ENCODE results near the gene RFX1. TPM values are rescaled to one million over a fixed set of nuclear protein-coding genes. Genes with fewer than 3 reads are reported as not detected.
"Not testable (repeated sequence)": the region's sequence is repeated elsewhere in the genome, so short reads cannot be mapped to it uniquely, and the experiment has no call there.

RFX1 gene
- total RNA-seq, 2 experiments from 2014 or later, result 4.4 to 17.4 TPM

DNA sequence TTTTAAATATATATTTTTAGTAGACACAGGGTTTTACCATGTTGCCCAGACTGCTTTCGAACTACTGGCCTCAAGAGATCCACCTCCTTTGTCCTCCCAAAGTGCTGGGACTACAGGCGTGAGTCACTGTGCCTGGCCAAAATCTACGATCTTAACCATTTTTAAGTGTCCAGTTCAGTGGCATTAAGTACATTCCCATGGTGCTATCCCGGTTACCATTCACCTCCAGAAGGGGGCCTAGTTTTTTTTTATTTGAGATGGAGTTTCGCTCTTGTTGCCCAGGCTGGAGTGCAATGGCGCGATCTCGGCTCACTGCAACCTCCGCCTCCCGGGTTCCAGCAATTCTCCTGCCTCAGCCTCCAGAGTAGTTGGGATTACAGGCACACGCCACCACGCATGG is 29.0 kb upstream of the RFX1 start:
- POLR2A ChIA-PET; H3K4me2 ChIP-seq (ENCODE audit: low read length); H3K79me2 ChIP-seq (ENCODE audit: insufficient read depth, low read depth, low read length); H4K20me1 ChIP-seq (ENCODE audit: insufficient read depth, low read length); DNase-seq (ENCODE audit: low spot score); H3K9me3 ChIP-seq (ENCODE audit: low read length); H3K9me2 ChIP-seq (ENCODE audit: insufficient read depth, low read length); H3K27ac ChIP-seq (ENCODE audit: low read depth, low read length, poor library complexity, severe bottlenecking); BruUV-seq (replicated peaks); H3K4me3 ChIP-seq (ENCODE audit: low read depth, low read length, poor library complexity, severe bottlenecking); intact Hi-C loops (cut with micrococcal nuclease; ENCODE audit: unreplicated experiment); H3K4me1 ChIP-seq (ENCODE audit: insufficient read depth, low read length, poor library complexity, severe bottlenecking); H2AFZ ChIP-seq (ENCODE audit: low read length); CTCF ChIA-PET (ENCODE audit: unreplicated experiment); H3K36me3 ChIP-seq (ENCODE audit: insufficient read depth, low read length): not testable (repeated sequence)
- TF ChIP-seq, protein P1, sequence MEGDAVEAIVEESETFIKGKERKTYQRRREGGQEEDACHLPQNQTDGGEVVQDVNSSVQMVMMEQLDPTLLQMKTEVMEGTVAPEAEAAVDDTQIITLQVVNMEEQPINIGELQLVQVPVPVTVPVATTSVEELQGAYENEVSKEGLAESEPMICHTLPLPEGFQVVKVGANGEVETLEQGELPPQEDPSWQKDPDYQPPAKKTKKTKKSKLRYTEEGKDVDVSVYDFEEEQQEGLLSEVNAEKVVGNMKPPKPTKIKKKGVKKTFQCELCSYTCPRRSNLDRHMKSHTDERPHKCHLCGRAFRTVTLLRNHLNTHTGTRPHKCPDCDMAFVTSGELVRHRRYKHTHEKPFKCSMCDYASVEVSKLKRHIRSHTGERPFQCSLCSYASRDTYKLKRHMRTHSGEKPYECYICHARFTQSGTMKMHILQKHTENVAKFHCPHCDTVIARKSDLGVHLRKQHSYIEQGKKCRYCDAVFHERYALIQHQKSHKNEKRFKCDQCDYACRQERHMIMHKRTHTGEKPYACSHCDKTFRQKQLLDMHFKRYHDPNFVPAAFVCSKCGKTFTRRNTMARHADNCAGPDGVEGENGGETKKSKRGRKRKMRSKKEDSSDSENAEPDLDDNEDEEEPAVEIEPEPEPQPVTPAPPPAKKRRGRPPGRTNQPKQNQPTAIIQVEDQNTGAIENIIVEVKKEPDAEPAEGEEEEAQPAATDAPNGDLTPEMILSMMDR (conservative IDR thresholded peaks at IDR 0.05; ENCODE audit: low read length), result 0 out of 2 replicates have a peak, but pooled peaks have one; percentile 31

DNA sequence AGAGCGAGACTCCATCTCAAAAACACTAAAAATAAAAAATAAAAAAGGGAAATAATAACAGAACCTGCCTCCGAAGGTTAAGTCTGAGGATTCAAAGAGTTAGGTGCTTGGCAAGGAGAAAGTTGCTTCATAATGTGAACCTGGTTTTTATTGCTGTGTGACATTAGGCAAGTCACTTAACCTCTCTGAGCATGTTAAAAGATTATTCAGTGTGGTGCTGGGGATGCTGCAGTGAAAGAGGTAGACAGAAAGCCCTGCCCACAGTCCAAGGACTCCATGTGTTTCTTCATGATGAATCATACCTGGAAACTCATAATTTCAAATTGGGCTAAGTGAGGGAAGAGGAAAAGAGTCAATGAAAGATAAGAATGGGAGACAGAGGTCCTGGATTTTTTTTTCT is 27.8 kb upstream of the RFX1 start:
- Histone ChIP-seq H3K9me2 (ENCODE audit: insufficient read depth, low read length) (no peaks in the 10 kb centered on the region), H3K4me3 (ENCODE audit: low read depth, low read length, poor library complexity, severe bottlenecking) (no peak overlapping the region), H3K4me1 (ENCODE audit: insufficient read depth, low read length, poor library complexity, severe bottlenecking) (peaks cover 7% of the 10 kb centered on the region), H4K20me1 (ENCODE audit: insufficient read depth, low read length) (no peaks in the 10 kb centered on the region), H2AFZ (ENCODE audit: low read length) (no peak overlapping the region), H3K4me2 (ENCODE audit: low read length) (no peak overlapping the region), H3K36me3 (ENCODE audit: insufficient read depth, low read length) (no peaks in the 10 kb centered on the region), H3K27ac (ENCODE audit: low read depth, low read length, poor library complexity, severe bottlenecking) (no peak overlapping the region), H3K9me3 (ENCODE audit: low read length) (no peaks in the 10 kb centered on the region), H3K79me2 (ENCODE audit: insufficient read depth, low read depth, low read length) (no peaks in the 10 kb centered on the region)
- no peak for TF ChIP-seq EZH2phosphoT487 (IDR thresholded peaks at IDR 0.05; ENCODE audit: borderline replicate concordance, low read depth, low read length)
- TF ChIP-seq, protein P1 (conservative IDR thresholded peaks at IDR 0.05; ENCODE audit: low read length), result no peak
- no TSS peak for BruUV-seq (replicated peaks)
- ChIA-PET POLR2A (no interaction called here), CTCF (ENCODE audit: unreplicated experiment) (no interaction called here)
- intact Hi-C loops (cut with micrococcal nuclease; ENCODE audit: unreplicated experiment), result loop anchor here (5.0 kb wide), 2 partner anchors 82 to 132 kb away; partner anchors contain the start of gene DCAF15
- no peak for DNase-seq (ENCODE audit: low spot score)

DNA sequence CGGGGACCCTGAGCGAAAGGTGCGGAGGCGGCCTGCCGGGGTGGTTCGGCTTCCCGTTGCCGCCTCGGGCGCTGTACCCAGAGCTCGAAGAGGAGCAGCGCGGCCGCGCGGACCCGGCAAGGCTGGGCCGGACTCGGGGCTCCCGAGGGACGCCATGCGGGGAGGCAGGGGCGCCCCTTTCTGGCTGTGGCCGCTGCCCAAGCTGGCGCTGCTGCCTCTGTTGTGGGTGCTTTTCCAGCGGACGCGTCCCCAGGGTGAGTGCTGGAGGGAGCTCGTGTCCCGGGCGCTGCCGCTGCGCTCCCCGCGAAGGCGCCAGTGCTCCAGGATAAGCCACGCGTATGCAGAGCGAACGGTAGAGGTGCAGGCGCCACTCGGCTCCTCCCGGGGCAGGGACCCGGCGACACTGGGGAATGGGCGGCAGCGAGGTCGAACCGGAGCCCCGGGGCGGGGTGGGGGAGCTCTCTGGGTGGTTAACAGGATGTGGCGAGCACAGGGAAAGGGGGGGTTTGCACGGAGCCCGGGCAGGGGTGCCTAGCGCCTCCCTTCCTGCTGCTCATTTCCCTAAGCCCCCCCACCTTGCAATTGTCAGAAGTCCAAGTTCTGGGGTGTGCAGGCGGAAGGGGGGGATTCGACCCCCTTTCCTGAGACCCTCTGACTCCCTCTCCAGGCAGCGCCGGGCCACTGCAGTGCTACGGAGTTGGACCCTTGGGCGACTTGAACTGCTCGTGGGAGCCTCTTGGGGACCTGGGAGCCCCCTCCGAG is 25.8 kb upstream of the RFX1 start, which contains the start of gene IL27RA:
Gene IL27RA (plus strand): TSS at position 44 of the 762 bp plus-strand sequence. CDS start 111 bp downstream, at position 155.
- no TSS peak for BruUV-seq (replicated peaks)
- POLR2A ChIA-PET, result interaction anchor here (0.7 to 1.4 kb wide), 5 partner anchors 11 to 150 kb away, joined by 3 to 7 read pairs (median 3); no protein-coding TSS in a partner anchor
- Histone ChIP-seq H3K27ac (ENCODE audit: low read depth, low read length, poor library complexity, severe bottlenecking) (peak within 1 kb of the TSS; percentile 45), H3K79me2 (ENCODE audit: insufficient read depth, low read depth, low read length) (no peaks in the 10 kb centered on the region), H3K4me3 (ENCODE audit: low read depth, low read length, poor library complexity, severe bottlenecking) (peak within 1 kb of the TSS; percentile 71), H3K4me1 (ENCODE audit: insufficient read depth, low read length, poor library complexity, severe bottlenecking) (peaks cover 14% of the 10 kb centered on the region), H3K36me3 (ENCODE audit: insufficient read depth, low read length) (no peaks in the 10 kb centered on the region), H2AFZ (ENCODE audit: low read length) (peak within 1 kb of the TSS; percentile 68), H3K9me3 (ENCODE audit: low read length) (no peaks in the 10 kb centered on the region), H3K4me2 (ENCODE audit: low read length) (peak within 1 kb of the TSS; percentile 75), H4K20me1 (ENCODE audit: insufficient read depth, low read length) (no peaks in the 10 kb centered on the region), H3K9me2 (ENCODE audit: insufficient read depth, low read length) (no peaks in the 10 kb centered on the region)
- intact Hi-C loops (cut with micrococcal nuclease; ENCODE audit: unreplicated experiment), result loop anchor here (1.0 to 5.0 kb wide), 4 partner anchors 46 to 152 kb away; partner anchors contain the start of gene DCAF15
- TF ChIP-seq, protein P1 (conservative IDR thresholded peaks at IDR 0.05; ENCODE audit: low read length), result peak; percentile 88
- no peak for TF ChIP-seq EZH2phosphoT487 (IDR thresholded peaks at IDR 0.05; ENCODE audit: borderline replicate concordance, low read depth, low read length)
- DNase-seq (ENCODE audit: low spot score), result peak; percentile 85
- CTCF ChIA-PET (ENCODE audit: unreplicated experiment), result interaction anchor here (0.7 to 1.4 kb wide), 2 partner anchors 9 to 27 kb away, joined by 3 to 4 read pairs; no protein-coding TSS in a partner anchor

Data from OCI-LY7 (cell line).